Breast epithelium (tissue), 4 donors: ENCODE results near the gene MPDU1. TPM values are rescaled to one million over a fixed set of nuclear protein-coding genes. Genes with fewer than 3 reads are reported as not detected.

Source experiments
- DNase-seq, 2 donors: peaks; one replicate each; pipeline ENCODE4 v3.0.0-alpha.2; 2019; ENCODE audit warnings: low spot score in 2 of 2
- H3K27ac ChIP-seq, 2 donors: fragments of 200-600 bp; sonication (generic) in 1 of 2; one replicate each; pipeline ENCODE4 v1.5.1; 2016 to 2019; ENCODE audit warnings: mild to moderate bottlenecking in 1 of 2
- H3K27me3 ChIP-seq, 2 donors: fragments of 200-600 bp; sonication (generic) in 1 of 2; one replicate each; pipeline versions ENCODE4 v1.5.1 to v1.6.0; 2017 to 2019; ENCODE audit warnings: control low read depth in 1 of 2, mild to moderate bottlenecking in 1 of 2
- H3K36me3 ChIP-seq: fragments of 200-600 bp; one replicate; pipeline ENCODE4 v1.5.1; 2019
- H3K4me1 ChIP-seq, 2 donors: fragments of 200-600 bp; sonication (generic); one replicate each; pipeline ENCODE4 v1.5.1; 2016 to 2019; ENCODE audit warnings: control low read depth in 1 of 2
- H3K4me3 ChIP-seq, 3 donors: fragments of 200-600 bp; sonication (generic); 1 replicate in 2 of 3; 2 replicates in 1 of 3; pipeline ENCODE4 v1.5.1; 2016 to 2019; ENCODE audit warnings: mild to moderate bottlenecking in 3 of 3, moderate library complexity in 2 of 3
- H3K9me3 ChIP-seq, 2 donors: fragments of 200-600 bp; sonication (generic) in 1 of 2; one replicate each; pipeline ENCODE4 v1.5.1; 2016 to 2019; ENCODE audit warnings: control low read depth in 1 of 2
- POLR2A ChIP-seq: fragments of 450-650 bp; IDR thresholded peaks from one replicate; pipeline ENCODE4 v1.6.1; 2016; ENCODE audit warnings: antibody characterized with exemption, mild to moderate bottlenecking, moderate library complexity
- POLR2AphosphoS5 ChIP-seq, 3 donors: sonication (generic); formaldehyde crosslinking; IDR thresholded peaks; one replicate each; pipeline ENCODE4 v1.6.1; 2017; ENCODE audit warnings: antibody characterized with exemption in 3 of 3
- intact Hi-C: fragments of 100-400 bp; cut with DNase I; formaldehyde crosslinking; loops from one replicate; pipeline ENCODE4 v1.15.1; 2023; ENCODE audit warnings: low total_unique reads
- total RNA-seq, 3 donors: library from RNA; depleted of rRNA; stranded (reverse); fragments of >200 nt; gene quantifications; one replicate each; pipeline ENCODE4 v1.1.0, GENCODE V29; 2016
- TF ChIP-seq, protein P1 (sequence below), 3 donors: fragments of 450-650 bp; IDR thresholded peaks; one replicate each; pipeline ENCODE4 v1.5.1; 2016 to 2017; ENCODE audit warnings: antibody characterized with exemption in 3 of 3, mild to moderate bottlenecking in 3 of 3, moderate library complexity in 3 of 3

MPDU1 gene
- total RNA-seq, 3 donors from 2014 or later = 66.6 to 140 (median 74.4) TPM

- Histone ChIP-seq H3K4me3 (no peak overlapping the region), H3K4me1 (peaks cover 2 to 6% of the 10 kb centered on the region in 2 donors), H3K36me3 (no peaks in the 10 kb centered on the region), H3K27ac (no peak overlapping the region), H3K9me3 (no peaks in the 10 kb centered on the region), H3K27me3 (no peaks in the 10 kb centered on the region)
- DNase-seq = no peak
- intact Hi-C loops = no loop called here
- TF ChIP-seq POLR2A (no peak), POLR2AphosphoS5 (IDR thresholded peaks at IDR 0.05) (no peak)
- TF ChIP-seq, protein P1, sequence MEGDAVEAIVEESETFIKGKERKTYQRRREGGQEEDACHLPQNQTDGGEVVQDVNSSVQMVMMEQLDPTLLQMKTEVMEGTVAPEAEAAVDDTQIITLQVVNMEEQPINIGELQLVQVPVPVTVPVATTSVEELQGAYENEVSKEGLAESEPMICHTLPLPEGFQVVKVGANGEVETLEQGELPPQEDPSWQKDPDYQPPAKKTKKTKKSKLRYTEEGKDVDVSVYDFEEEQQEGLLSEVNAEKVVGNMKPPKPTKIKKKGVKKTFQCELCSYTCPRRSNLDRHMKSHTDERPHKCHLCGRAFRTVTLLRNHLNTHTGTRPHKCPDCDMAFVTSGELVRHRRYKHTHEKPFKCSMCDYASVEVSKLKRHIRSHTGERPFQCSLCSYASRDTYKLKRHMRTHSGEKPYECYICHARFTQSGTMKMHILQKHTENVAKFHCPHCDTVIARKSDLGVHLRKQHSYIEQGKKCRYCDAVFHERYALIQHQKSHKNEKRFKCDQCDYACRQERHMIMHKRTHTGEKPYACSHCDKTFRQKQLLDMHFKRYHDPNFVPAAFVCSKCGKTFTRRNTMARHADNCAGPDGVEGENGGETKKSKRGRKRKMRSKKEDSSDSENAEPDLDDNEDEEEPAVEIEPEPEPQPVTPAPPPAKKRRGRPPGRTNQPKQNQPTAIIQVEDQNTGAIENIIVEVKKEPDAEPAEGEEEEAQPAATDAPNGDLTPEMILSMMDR (IDR thresholded peaks at IDR 0.05) = no peak
Observed at GRCh38 chr17:7544911-7545310, 38.7 kb upstream of the MPDU1 start.

DNA sequence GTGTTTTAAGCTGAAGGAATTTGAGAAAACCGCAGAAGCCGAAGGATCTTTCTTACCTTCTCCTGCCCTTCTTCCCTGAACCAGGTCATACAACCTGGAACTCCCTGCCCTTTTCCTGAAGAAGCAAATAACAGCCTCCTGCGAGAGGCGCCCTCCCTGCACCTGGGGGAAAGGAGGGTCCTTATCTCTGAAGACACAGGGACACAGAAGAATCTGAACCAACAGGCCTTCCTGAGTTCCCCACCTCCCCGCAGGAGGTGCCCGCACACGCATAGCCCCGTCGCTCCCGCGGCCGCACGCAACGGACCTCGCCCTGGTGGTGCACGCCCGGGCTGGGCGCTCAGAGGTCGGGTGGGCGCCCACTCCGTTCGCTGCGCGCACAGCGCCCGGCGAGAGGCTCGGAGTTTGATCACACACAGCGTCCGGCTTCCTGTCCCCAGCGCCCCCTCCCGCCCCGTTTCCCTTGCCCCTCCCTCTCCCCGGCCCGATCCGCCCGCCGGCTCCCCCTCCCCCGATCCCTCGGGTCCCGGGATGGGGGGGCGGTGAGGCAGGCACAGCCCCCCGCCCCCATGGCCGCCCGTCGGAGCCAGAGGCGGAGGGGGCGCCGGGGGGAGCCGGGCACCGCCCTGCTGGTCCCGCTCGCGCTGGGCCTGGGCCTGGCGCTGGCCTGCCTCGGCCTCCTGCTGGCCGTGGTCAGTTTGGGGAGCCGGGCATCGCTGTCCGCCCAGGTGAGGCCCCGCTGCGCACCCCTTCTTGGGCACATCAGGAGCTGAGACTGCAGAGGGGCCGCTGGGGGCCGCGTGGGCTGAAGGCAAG is 34.9 kb upstream of the MPDU1 start, which contains the start of gene TNFSF12:
Gene TNFSF12 (plus strand): TSS at position 474 of the 816 bp plus-strand sequence. CDS start 96 bp downstream, at position 570.
- intact Hi-C loops = no loop called here
- peak; percentile 27 to 70 for DNase-seq
- Histone ChIP-seq H3K4me3 (peak within 1 kb of the TSS; percentile 67 to 77 (median 76)), H3K36me3 (no peaks in the 10 kb centered on the region), H3K9me3 (no peaks in the 10 kb centered on the region), H3K4me1 (peaks cover 2 to 6% of the 10 kb centered on the region in 2 donors), H3K27ac (peak within 1 kb of the TSS; percentile 89 to 94), H3K27me3 (no peaks in the 10 kb centered on the region)
- TF ChIP-seq, protein P1 (IDR thresholded peaks at IDR 0.05) = peak in 2 of 3 donors; percentile 12 to 14
- TF ChIP-seq POLR2AphosphoS5 (IDR thresholded peaks at IDR 0.05) (no peak), POLR2A (no peak)

GRCh38 chr17:7549401-7550055 is 34.1 kb upstream of the MPDU1 start:
- intact Hi-C loops = no loop called here
- Histone ChIP-seq H3K27ac (peak overlapping the region; percentile 89 to 94), H3K4me3 (peak overlapping the region; percentile 67 to 77 (median 76)), H3K36me3 (no peaks in the 10 kb centered on the region), H3K4me1 (peaks cover 2 to 6% of the 10 kb centered on the region in 2 donors), H3K9me3 (no peaks in the 10 kb centered on the region), H3K27me3 (no peaks in the 10 kb centered on the region)
- no peak for DNase-seq
- TF ChIP-seq POLR2A = no peak
- no peak for TF ChIP-seq POLR2AphosphoS5 (IDR thresholded peaks at IDR 0.05)
- TF ChIP-seq, protein P1 (IDR thresholded peaks at IDR 0.05) = no peak

DNA sequence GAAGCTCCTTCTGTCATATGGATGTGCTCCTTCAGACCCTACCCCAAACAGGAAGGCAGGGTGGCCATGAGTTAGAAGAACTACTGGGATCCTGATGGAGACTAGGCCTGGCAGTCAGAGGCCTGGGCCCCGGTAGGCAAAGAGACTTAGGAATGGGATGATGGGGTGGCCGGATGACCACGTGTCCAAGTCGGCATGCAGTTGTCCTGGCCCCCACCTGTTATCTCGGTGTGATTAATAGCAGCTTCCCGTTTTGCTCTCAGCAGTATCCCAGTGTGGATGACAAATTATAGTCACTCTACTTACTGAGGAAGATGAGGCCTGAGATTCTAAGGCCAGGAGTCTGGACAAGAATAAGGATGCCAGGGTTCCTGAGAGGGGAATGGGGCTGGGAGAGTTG is 33.3 kb upstream of the MPDU1 start:
- peaks cover 2 to 6% of the 10 kb centered on the region in 2 donors for H3K4me1 ChIP-seq
- no peaks in the 10 kb centered on the region for H3K36me3 ChIP-seq
- peak overlapping the region in 1 of 3 donors; percentile 76 for H3K4me3 ChIP-seq
- no peaks in the 10 kb centered on the region for H3K27me3 ChIP-seq
- peak overlapping the region; percentile 89 to 94 for H3K27ac ChIP-seq
- no peaks in the 10 kb centered on the region for H3K9me3 ChIP-seq
- TF ChIP-seq POLR2AphosphoS5 (IDR thresholded peaks at IDR 0.05) = no peak
- TF ChIP-seq, protein P1 (IDR thresholded peaks at IDR 0.05) = no peak
- TF ChIP-seq POLR2A = no peak
- DNase-seq = no peak
- intact Hi-C loops = no loop called here

DNA sequence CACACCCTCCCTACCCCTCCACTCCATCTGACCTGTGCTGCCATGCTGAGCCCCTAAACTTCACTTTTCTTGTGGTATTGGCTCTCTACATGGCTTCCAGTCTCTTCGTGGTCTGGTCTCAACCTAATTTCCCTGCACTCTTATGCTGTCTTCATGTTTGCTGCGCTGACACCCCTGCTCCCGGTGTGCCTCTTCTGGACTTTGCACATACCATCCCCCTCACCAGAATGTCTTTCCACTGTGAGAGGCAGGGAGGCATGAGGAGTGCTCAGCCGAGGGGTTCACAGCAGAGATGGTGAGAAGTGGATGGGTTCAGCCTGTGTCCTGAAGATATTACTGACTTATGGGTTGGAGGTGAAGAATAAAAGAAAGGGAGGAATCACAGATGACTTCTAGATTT is 32.3 kb upstream of the MPDU1 start:
- DNase-seq = no peak
- H3K27me3 ChIP-seq = no peaks in the 10 kb centered on the region
- no peaks in the 10 kb centered on the region for H3K36me3 ChIP-seq
- H3K4me3 ChIP-seq = no peak overlapping the region
- H3K9me3 ChIP-seq = no peaks in the 10 kb centered on the region
- no peak overlapping the region for H3K27ac ChIP-seq
- TF ChIP-seq POLR2AphosphoS5 (IDR thresholded peaks at IDR 0.05) = no peak
- TF ChIP-seq, protein P1 (IDR thresholded peaks at IDR 0.05) = no peak
- intact Hi-C loops = no loop called here
- peaks cover 2 to 6% of the 10 kb centered on the region in 2 donors for H3K4me1 ChIP-seq
